GM23338 (cell line): ENCODE results near the gene EID1. TPM values are rescaled to one million over a fixed set of nuclear protein-coding genes. Genes with fewer than 3 reads are reported as not detected.

ENCODE experiments used
- ATAC-seq: fragments of 200-7000 bp; cut with Tn5 transposase; 3 replicates; pipeline ENCODE4 v1.9.1; 2020
- DNase-seq: peaks from one replicate; pipeline ENCODE4 v3.0.0-alpha.2; 2015; ENCODE audit warnings: low spot score
- H2AFZ ChIP-seq: fragments of 200-600 bp; sonication (generic); 2 replicates; pipeline ENCODE4 v1.8.0; 2016; ENCODE audit warnings: antibody characterized with exemption, mild to moderate bottlenecking, moderate library complexity
- H3F3A ChIP-seq: fragments of 200-600 bp; sonication (generic); replicated peaks from 2 replicates; pipeline ENCODE4 v1.8.0; 2017; ENCODE audit warnings: antibody characterized with exemption, mixed run types, low read depth
- H3K27ac ChIP-seq: fragments of 200-600 bp; sonication (generic); 2 replicates; pipeline ENCODE4 v1.6.1; 2016; ENCODE audit warnings: low read depth
- H3K27me3 ChIP-seq: fragments of 200-600 bp; sonication (generic); 2 replicates; pipeline ENCODE4 v1.8.0; 2016; ENCODE audit warnings: mild to moderate bottlenecking, mixed run types, moderate library complexity; ENCODE audit not compliant: insufficient read depth
- H3K36me3 ChIP-seq: fragments of 200-600 bp; sonication (generic); 2 replicates; pipeline ENCODE4 v1.8.0; 2016; ENCODE audit warnings: mild to moderate bottlenecking; ENCODE audit not compliant: insufficient read depth
- H3K4me1 ChIP-seq: fragments of 200-600 bp; sonication (generic); 2 replicates; pipeline ENCODE4 v1.8.0; 2016; ENCODE audit warnings: mild to moderate bottlenecking, moderate library complexity; ENCODE audit not compliant: insufficient read depth
- H3K4me2 ChIP-seq: fragments of 200-600 bp; sonication (generic); 2 replicates; pipeline ENCODE4 v1.7.1; 2017; ENCODE audit warnings: mixed run types
- H3K4me3 ChIP-seq: fragments of 200-600 bp; sonication (generic); 2 replicates; pipeline ENCODE4 v1.6.1; 2016; ENCODE audit warnings: mixed run types
- H3K79me2 ChIP-seq: fragments of 200-600 bp; sonication (generic); replicated peaks from 2 replicates; pipeline ENCODE4 v1.8.0; 2017; ENCODE audit warnings: mild to moderate bottlenecking; ENCODE audit not compliant: insufficient read depth
- H3K9me2 ChIP-seq: fragments of 200-600 bp; sonication (generic); 2 replicates; pipeline ENCODE4 v1.8.0; 2017; ENCODE audit not compliant: insufficient read depth
- H4K20me1 ChIP-seq: fragments of 200-600 bp; sonication (generic); replicated peaks from 2 replicates; pipeline ENCODE4 v1.8.0; 2017; ENCODE audit warnings: mild to moderate bottlenecking; ENCODE audit not compliant: insufficient read depth
- H3K27ac Mint-ChIP-seq: 2 replicates; pipeline ENCODE4 v1.8.0; 2020; ENCODE audit warnings: inconsistent platforms, mild to moderate bottlenecking, moderate library complexity, mixed read lengths
- H3K27me3 Mint-ChIP-seq: 3 replicates; pipeline ENCODE4 v1.8.0; 2022; ENCODE audit warnings: low read depth, mild to moderate bottlenecking, moderate library complexity, mixed read lengths, inconsistent platforms; ENCODE audit not compliant: insufficient read depth, poor library complexity
- H3K36me3 Mint-ChIP-seq: 3 replicates; pipeline ENCODE4 v1.8.0; 2021; ENCODE audit warnings: low read depth, mild to moderate bottlenecking, inconsistent platforms, moderate library complexity, mixed read lengths
- H3K4me1 Mint-ChIP-seq: 3 replicates; pipeline ENCODE4 v1.8.0; 2020; ENCODE audit warnings: mild to moderate bottlenecking, inconsistent platforms, mixed read lengths
- H3K4me3 Mint-ChIP-seq: 3 replicates; pipeline ENCODE4 v1.8.0; 2021; ENCODE audit warnings: moderate library complexity, mild to moderate bottlenecking, inconsistent platforms, mixed read lengths
- H3K9me3 Mint-ChIP-seq: 3 replicates; pipeline ENCODE4 v1.8.0; 2020; ENCODE audit warnings: moderate library complexity, mild to moderate bottlenecking, inconsistent platforms, mixed read lengths
- CREB1 ChIP-seq: fragments of 250-450 bp; sonication (Bioruptor Pico); IDR thresholded peaks from 2 replicates; pipeline ENCODE4 v1.5.0; 2020; ENCODE audit warnings: low read depth, mild to moderate bottlenecking, moderate library complexity
- CTCF ChIP-seq, 2 experiments: fragments of 200-600 bp in 1 of 2; sonication (generic) in 1 of 2; conservative IDR thresholded peaks; 2 replicates each; pipeline versions ENCODE4 v1.5.1 to v1.6.1; 2016 to 2017; ENCODE audit warnings: antibody characterized with exemption in 2 of 2, low read depth in 2 of 2, mild to moderate bottlenecking in 2 of 2, moderate library complexity in 1 of 2
- EZH2 ChIP-seq: fragments of 200-600 bp; sonication (generic); IDR thresholded peaks from one replicate; pipeline ENCODE4 v1.8.0; 2017; ENCODE audit warnings: antibody characterized with exemption, mild to moderate bottlenecking, low read depth; ENCODE audit not compliant: unreplicated experiment
- JUNB ChIP-seq: IDR thresholded peaks from one replicate; pipeline ENCODE4 v1.6.1; 2016; ENCODE audit warnings: antibody characterized with exemption; ENCODE audit not compliant: unreplicated experiment
- ZNF331 ChIP-seq: fragments of 250-450 bp; sonication (Bioruptor Pico); IDR thresholded peaks from 2 replicates; pipeline ENCODE4 v1.5.0; 2020; ENCODE audit warnings: low read depth, mild to moderate bottlenecking, moderate library complexity
- polyA plus RNA-seq: library from polyadenylated mRNA; unstranded; fragments of >200 nt; fragmentation: Nextera tagmentation; extraction: Ambion mirVana; gene quantifications from 2 replicates; pipeline ENCODE4 v1.2.1, GENCODE V29; 2016
- total RNA-seq: library from RNA; depleted of rRNA; stranded (reverse); fragments of >200 nt; shearing (Covaris generic); gene quantifications from 2 replicates; pipeline ENCODE4 v1.2.3, GENCODE V29; 2014
- TF ChIP-seq, protein P1 (sequence below): fragments of 250-450 bp; sonication (Bioruptor Pico); IDR thresholded peaks from 2 replicates; pipeline ENCODE4 v1.5.0; 2020; ENCODE audit warnings: mild to moderate bottlenecking, moderate library complexity

Gene EID1
- total and polyA plus RNA-seq, 2 experiments from 2014 or later: 113 to 324 TPM

GRCh38 chr15:48914717-48915116 is 36.8 kb downstream of the EID1 start:
- no peak for ATAC-seq
- Histone ChIP-seq H3K9me2 (0 out of 2 replicates have a peak, but pooled peaks cover 6% of the 10 kb centered on the region), H3K27me3 (no peaks in the 10 kb centered on the region), H2AFZ (no peak overlapping the region), H3K4me1 (no peaks in the 10 kb centered on the region), H3K27ac (no peak overlapping the region), H3K4me3 (no peak overlapping the region), H3K36me3 (no peaks in the 10 kb centered on the region), H4K20me1 (no peaks in the 10 kb centered on the region), H3K79me2 (no peaks in the 10 kb centered on the region), H3K4me2 (no peak overlapping the region), H3F3A (no peaks in the 10 kb centered on the region)
- 0 out of 3 replicates have a peak, but pooled peaks cover 4% of the 10 kb centered on the region for H3K4me1 Mint-ChIP-seq
- no peak for DNase-seq
- no peaks in the 10 kb centered on the region for H3K36me3 Mint-ChIP-seq
- H3K27me3 Mint-ChIP-seq: no peaks in the 10 kb centered on the region
- H3K27ac Mint-ChIP-seq: no peak overlapping the region
- no peak overlapping the region for H3K4me3 Mint-ChIP-seq
- TF ChIP-seq CTCF (conservative IDR thresholded peaks at IDR 0.05; ENCODE audit: low read depth in 2 of 2) (peak; percentile 15 to 30; a peak in 1 of 4 replicates), ZNF331 (CRISPR knock-in tag) (no peak)
- no peaks in the 10 kb centered on the region for H3K9me3 Mint-ChIP-seq

DNA sequence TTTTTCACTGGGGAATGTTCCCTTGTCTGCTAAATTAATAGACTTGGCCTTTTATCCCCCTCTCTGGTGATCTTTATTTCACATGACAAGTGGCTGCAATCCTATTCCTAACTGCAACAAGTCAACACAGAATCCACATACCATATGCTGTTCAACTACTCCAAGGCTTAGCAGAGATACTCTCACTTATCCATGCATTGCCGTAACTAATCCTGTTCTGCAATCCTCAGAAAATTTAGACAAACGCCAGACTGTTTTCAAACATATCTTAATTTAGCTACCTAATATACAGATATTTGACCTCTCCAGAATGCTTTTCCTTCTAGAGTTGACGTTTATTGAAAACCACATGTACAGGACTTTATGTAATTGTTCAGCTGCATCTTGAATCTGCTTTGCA is 37.9 kb downstream of the EID1 start:
- Mint-ChIP-seq H3K9me3 (no peaks in the 10 kb centered on the region), H3K27me3 (no peaks in the 10 kb centered on the region), H3K4me3 (no peak overlapping the region), H3K36me3 (no peaks in the 10 kb centered on the region), H3K27ac (no peak overlapping the region), H3K4me1 (0 out of 3 replicates have a peak, but pooled peaks cover 4% of the 10 kb centered on the region)
- H3K27me3 ChIP-seq: no peaks in the 10 kb centered on the region
- TF ChIP-seq CREB1 (CRISPR knock-in tag) (no peak), JUNB (no peak)
- H3K4me2 ChIP-seq: no peak overlapping the region
- H3K36me3 ChIP-seq: no peaks in the 10 kb centered on the region
- H4K20me1 ChIP-seq: no peaks in the 10 kb centered on the region
- no peak overlapping the region for H3K4me3 ChIP-seq
- no peaks in the 10 kb centered on the region for H3F3A ChIP-seq
- H3K79me2 ChIP-seq: no peaks in the 10 kb centered on the region
- DNase-seq: no peak
- H3K9me2 ChIP-seq: 0 out of 2 replicates have a peak, but pooled peaks cover 6% of the 10 kb centered on the region
- no peaks in the 10 kb centered on the region for H3K4me1 ChIP-seq
- H2AFZ ChIP-seq: no peak overlapping the region
- no peak overlapping the region for H3K27ac ChIP-seq
- ATAC-seq: no peak

DNA sequence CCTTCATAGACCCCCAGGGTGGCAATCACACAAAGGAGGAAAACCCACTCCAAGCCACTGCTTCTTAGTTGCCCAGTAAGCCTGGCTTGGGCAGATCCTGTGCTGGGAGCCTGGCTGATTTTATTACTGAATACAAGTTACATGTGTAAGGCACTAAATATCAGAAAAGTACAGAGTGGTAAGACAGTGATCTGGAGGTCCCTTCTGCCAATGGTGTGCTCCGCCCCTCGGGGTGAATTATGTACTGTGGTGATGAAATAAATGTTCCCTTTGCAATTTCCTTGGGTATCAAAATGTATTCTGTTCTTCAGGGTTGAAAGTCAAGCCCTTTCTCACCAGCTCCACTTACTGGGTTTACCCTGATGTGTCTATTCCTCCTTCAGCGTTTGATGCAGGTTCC is 38.8 kb downstream of the EID1 start:
- Mint-ChIP-seq H3K36me3 (no peaks in the 10 kb centered on the region), H3K4me1 (0 out of 3 replicates have a peak, but pooled peaks cover 4% of the 10 kb centered on the region), H3K27me3 (no peaks in the 10 kb centered on the region), H3K27ac (no peak overlapping the region), H3K4me3 (no peak overlapping the region), H3K9me3 (no peaks in the 10 kb centered on the region)
- Histone ChIP-seq H4K20me1 (no peaks in the 10 kb centered on the region), H2AFZ (no peak overlapping the region), H3K27ac (no peak overlapping the region), H3F3A (no peaks in the 10 kb centered on the region), H3K36me3 (no peaks in the 10 kb centered on the region), H3K79me2 (no peaks in the 10 kb centered on the region), H3K4me1 (no peaks in the 10 kb centered on the region), H3K4me3 (no peak overlapping the region), H3K4me2 (no peak overlapping the region), H3K27me3 (no peaks in the 10 kb centered on the region), H3K9me2 (0 out of 2 replicates have a peak, but pooled peaks cover 6% of the 10 kb centered on the region)
- ATAC-seq (no peak), DNase-seq (no peak)
- TF ChIP-seq EZH2: no peak
- no peak for TF ChIP-seq ZNF331 (CRISPR knock-in tag)
- TF ChIP-seq JUNB: no peak
- TF ChIP-seq, protein P1, sequence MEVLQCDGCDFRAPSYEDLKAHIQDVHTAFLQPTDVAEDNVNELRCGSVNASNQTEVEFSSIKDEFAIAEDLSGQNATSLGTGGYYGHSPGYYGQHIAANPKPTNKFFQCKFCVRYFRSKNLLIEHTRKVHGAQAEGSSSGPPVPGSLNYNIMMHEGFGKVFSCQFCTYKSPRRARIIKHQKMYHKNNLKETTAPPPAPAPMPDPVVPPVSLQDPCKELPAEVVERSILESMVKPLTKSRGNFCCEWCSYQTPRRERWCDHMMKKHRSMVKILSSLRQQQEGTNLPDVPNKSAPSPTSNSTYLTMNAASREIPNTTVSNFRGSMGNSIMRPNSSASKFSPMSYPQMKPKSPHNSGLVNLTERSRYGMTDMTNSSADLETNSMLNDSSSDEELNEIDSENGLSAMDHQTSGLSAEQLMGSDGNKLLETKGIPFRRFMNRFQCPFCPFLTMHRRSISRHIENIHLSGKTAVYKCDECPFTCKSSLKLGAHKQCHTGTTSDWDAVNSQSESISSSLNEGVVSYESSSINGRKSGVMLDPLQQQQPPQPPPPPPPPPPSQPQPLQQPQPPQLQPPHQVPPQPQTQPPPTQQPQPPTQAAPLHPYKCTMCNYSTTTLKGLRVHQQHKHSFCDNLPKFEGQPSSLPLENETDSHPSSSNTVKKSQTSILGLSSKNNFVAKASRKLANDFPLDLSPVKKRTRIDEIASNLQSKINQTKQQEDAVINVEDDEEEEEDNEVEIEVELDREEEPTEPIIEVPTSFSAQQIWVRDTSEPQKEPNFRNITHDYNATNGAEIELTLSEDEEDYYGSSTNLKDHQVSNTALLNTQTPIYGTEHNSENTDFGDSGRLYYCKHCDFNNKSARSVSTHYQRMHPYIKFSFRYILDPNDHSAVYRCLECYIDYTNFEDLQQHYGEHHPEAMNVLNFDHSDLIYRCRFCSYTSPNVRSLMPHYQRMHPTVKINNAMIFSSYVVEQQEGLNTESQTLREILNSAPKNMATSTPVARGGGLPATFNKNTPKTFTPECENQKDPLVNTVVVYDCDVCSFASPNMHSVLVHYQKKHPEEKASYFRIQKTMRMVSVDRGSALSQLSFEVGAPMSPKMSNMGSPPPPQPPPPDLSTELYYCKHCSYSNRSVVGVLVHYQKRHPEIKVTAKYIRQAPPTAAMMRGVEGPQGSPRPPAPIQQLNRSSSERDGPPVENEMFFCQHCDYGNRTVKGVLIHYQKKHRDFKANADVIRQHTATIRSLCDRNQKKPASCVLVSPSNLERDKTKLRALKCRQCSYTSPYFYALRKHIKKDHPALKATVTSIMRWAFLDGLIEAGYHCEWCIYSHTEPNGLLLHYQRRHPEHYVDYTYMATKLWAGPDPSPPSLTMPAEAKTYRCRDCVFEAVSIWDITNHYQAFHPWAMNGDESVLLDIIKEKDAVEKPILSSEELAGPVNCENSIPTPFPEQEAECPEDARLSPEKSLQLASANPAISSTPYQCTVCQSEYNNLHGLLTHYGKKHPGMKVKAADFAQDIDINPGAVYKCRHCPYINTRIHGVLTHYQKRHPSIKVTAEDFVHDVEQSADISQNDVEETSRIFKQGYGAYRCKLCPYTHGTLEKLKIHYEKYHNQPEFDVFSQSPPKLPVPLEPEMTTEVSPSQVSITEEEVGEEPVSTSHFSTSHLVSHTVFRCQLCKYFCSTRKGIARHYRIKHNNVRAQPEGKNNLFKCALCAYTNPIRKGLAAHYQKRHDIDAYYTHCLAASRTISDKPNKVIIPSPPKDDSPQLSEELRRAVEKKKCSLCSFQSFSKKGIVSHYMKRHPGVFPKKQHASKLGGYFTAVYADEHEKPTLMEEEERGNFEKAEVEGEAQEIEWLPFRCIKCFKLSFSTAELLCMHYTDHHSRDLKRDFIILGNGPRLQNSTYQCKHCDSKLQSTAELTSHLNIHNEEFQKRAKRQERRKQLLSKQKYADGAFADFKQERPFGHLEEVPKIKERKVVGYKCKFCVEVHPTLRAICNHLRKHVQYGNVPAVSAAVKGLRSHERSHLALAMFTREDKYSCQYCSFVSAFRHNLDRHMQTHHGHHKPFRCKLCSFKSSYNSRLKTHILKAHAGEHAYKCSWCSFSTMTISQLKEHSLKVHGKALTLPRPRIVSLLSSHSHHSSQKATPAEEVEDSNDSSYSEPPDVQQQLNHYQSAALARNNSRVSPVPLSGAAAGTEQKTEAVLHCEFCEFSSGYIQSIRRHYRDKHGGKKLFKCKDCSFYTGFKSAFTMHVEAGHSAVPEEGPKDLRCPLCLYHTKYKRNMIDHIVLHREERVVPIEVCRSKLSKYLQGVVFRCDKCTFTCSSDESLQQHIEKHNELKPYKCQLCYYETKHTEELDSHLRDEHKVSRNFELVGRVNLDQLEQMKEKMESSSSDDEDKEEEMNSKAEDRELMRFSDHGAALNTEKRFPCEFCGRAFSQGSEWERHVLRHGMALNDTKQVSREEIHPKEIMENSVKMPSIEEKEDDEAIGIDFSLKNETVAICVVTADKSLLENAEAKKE (CRISPR knock-in tag): no peak
